GM12878 (cell line): ENCODE data around the gene SASH3.

Experiments
- EP300 ChIP-seq, 2 experiments: fragments of 150-350 bp in 1 of 2; IDR thresholded peaks; 2 replicates each; pipeline ENCODE4 v1.6.1; 2011 to 2012; ENCODE audit warnings: low read depth in 2 of 2, low read length in 2 of 2, borderline replicate concordance in 1 of 2, improper control_type of control experiment in 1 of 2, inconsistent platforms in 1 of 2; ENCODE audit not compliant: control insufficient read depth in 1 of 2
- NFXL1 ChIP-seq: fragments of 450-650 bp; IDR thresholded peaks from 2 replicates; pipeline ENCODE4 v1.6.1; 2017; ENCODE audit warnings: antibody characterized with exemption, mild to moderate bottlenecking, borderline replicate concordance
- RAD21 ChIP-seq: IDR thresholded peaks from 2 replicates; pipeline ENCODE4 v1.6.1; 2011; ENCODE audit warnings: mild to moderate bottlenecking, low read depth, low read length, moderate library complexity; ENCODE audit not compliant: insufficient read depth
- SKIL ChIP-seq: fragments of 450-650 bp; IDR thresholded peaks from 2 replicates; pipeline ENCODE4 v1.6.1; 2017; ENCODE audit warnings: mild to moderate bottlenecking, low read depth, inconsistent platforms; ENCODE audit not compliant: poor library complexity, severe bottlenecking
- ZNF274 ChIP-seq: IDR thresholded peaks from one replicate; pipeline ENCODE4 v1.8.0; 2011; ENCODE audit not compliant: insufficient read length, insufficient read depth
- ZZZ3 ChIP-seq: IDR thresholded peaks from 2 replicates; pipeline ENCODE4 v1.6.1; 2011; ENCODE audit warnings: low read depth; ENCODE audit not compliant: control insufficient read depth, insufficient read length
- TF ChIP-seq, protein P1 (sequence below): fragments of 450-650 bp; IDR thresholded peaks from 2 replicates; pipeline ENCODE4 v1.6.1; 2016; ENCODE audit warnings: mild to moderate bottlenecking
- TF ChIP-seq, protein P2 (sequence below), 3 experiments: IDR thresholded peaks in 2 of 3; conservative IDR thresholded peaks in 1 of 3; 2 replicates each; pipeline ENCODE4 v1.5.1; 2011; ENCODE audit warnings: low read depth in 3 of 3, low read length in 3 of 3, mild to moderate bottlenecking in 3 of 3, control low read depth in 2 of 3, moderate library complexity in 2 of 3, inconsistent platforms in 1 of 3, mixed read lengths in 1 of 3; ENCODE audit not compliant: control insufficient read depth in 2 of 3, insufficient read depth in 1 of 3; ENCODE audit errors: extremely low read depth in 1 of 3
- TF ChIP-seq, protein P3 (sequence below): IDR thresholded peaks from 2 replicates; pipeline ENCODE4 v1.6.1; 2012; ENCODE audit warnings: mild to moderate bottlenecking, low read depth, low read length

GRCh38 chrX:129743821-129744220, 35.9 kb upstream of the SASH3 start:
- TF ChIP-seq, protein P1, sequence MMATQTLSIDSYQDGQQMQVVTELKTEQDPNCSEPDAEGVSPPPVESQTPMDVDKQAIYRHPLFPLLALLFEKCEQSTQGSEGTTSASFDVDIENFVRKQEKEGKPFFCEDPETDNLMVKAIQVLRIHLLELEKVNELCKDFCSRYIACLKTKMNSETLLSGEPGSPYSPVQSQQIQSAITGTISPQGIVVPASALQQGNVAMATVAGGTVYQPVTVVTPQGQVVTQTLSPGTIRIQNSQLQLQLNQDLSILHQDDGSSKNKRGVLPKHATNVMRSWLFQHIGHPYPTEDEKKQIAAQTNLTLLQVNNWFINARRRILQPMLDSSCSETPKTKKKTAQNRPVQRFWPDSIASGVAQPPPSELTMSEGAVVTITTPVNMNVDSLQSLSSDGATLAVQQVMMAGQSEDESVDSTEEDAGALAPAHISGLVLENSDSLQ = no peak
- TF ChIP-seq NFXL1 (no peak), ZNF274 (no peak), SKIL (no peak), RAD21 (no peak), EP300 (IDR thresholded peaks at IDR 0.05; ENCODE audit: borderline replicate concordance in 1 of 2, control insufficient read depth in 1 of 2, low read depth in 2 of 2, low read length in 2 of 2) (no peak), ZZZ3 (no peak)
- TF ChIP-seq, protein P2, sequence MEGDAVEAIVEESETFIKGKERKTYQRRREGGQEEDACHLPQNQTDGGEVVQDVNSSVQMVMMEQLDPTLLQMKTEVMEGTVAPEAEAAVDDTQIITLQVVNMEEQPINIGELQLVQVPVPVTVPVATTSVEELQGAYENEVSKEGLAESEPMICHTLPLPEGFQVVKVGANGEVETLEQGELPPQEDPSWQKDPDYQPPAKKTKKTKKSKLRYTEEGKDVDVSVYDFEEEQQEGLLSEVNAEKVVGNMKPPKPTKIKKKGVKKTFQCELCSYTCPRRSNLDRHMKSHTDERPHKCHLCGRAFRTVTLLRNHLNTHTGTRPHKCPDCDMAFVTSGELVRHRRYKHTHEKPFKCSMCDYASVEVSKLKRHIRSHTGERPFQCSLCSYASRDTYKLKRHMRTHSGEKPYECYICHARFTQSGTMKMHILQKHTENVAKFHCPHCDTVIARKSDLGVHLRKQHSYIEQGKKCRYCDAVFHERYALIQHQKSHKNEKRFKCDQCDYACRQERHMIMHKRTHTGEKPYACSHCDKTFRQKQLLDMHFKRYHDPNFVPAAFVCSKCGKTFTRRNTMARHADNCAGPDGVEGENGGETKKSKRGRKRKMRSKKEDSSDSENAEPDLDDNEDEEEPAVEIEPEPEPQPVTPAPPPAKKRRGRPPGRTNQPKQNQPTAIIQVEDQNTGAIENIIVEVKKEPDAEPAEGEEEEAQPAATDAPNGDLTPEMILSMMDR (IDR thresholded peaks at IDR 0.05 in 2 of 3, conservative IDR thresholded peaks at IDR 0.05 in 1 of 3; ENCODE audit: control insufficient read depth in 2 of 3, extremely low read depth in 1 of 3, insufficient read depth in 1 of 3, low read depth in 3 of 3, low read length in 3 of 3) = no peak
- TF ChIP-seq, protein P3, sequence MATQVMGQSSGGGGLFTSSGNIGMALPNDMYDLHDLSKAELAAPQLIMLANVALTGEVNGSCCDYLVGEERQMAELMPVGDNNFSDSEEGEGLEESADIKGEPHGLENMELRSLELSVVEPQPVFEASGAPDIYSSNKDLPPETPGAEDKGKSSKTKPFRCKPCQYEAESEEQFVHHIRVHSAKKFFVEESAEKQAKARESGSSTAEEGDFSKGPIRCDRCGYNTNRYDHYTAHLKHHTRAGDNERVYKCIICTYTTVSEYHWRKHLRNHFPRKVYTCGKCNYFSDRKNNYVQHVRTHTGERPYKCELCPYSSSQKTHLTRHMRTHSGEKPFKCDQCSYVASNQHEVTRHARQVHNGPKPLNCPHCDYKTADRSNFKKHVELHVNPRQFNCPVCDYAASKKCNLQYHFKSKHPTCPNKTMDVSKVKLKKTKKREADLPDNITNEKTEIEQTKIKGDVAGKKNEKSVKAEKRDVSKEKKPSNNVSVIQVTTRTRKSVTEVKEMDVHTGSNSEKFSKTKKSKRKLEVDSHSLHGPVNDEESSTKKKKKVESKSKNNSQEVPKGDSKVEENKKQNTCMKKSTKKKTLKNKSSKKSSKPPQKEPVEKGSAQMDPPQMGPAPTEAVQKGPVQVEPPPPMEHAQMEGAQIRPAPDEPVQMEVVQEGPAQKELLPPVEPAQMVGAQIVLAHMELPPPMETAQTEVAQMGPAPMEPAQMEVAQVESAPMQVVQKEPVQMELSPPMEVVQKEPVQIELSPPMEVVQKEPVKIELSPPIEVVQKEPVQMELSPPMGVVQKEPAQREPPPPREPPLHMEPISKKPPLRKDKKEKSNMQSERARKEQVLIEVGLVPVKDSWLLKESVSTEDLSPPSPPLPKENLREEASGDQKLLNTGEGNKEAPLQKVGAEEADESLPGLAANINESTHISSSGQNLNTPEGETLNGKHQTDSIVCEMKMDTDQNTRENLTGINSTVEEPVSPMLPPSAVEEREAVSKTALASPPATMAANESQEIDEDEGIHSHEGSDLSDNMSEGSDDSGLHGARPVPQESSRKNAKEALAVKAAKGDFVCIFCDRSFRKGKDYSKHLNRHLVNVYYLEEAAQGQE = no peak
